PFSK-1 (cell line): ENCODE results near the gene WDR48.

Source experiments
- FOXP2 ChIP-seq: optimal IDR thresholded peaks from 2 replicates; pipeline ENCODE3; 2011; ENCODE audit warnings: borderline replicate concordance, control low read depth, inconsistent platforms; ENCODE audit not compliant: insufficient read depth; ENCODE audit errors: extremely low read length, extremely low read depth
- SIN3A ChIP-seq: IDR thresholded peaks from 2 replicates; pipeline ENCODE4 v1.6.1; 2012; ENCODE audit warnings: mild to moderate bottlenecking, low read length, moderate library complexity, borderline replicate concordance; ENCODE audit not compliant: insufficient read depth

DNA sequence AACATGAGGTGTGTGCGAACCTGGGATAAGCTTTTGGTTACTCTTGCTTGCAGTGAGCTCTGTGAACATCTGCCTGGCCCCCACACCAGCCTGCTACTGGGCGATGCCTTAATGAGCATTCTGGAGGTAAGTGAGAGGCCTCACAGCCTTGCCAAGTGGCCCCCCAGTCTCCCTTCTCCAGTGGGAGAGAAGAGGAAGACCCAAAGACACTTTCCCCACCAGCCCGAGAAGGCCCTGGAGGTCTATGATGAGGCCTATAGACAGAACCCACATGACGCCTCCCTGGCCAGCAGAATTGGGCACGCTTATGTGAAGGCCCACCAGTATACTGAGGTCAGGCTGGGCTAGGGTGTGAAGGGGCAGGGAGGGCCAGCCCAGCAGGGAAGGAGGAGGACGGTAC is 78.2 kb downstream of the WDR48 start:
- no peak for TF ChIP-seq SIN3A
- no peak for TF ChIP-seq FOXP2
